ENCODE measurements around the gene VPS9D1. TPM values are rescaled to one million over a fixed set of nuclear protein-coding genes. Genes with fewer than 3 reads are reported as not detected.

The VPS9D1 gene
- total RNA-seq: 18.0 and 20.2 TPM in 2 replicates
- long read RNA-seq: 0 reads

- Mint-ChIP-seq H3K27ac (ENCODE audit: unreplicated experiment) (peak within 1 kb of the TSS; percentile 43), H3K27me3 (ENCODE audit: low read depth) (peaks cover 4% of the 10 kb centered on the region), H3K9me3 (no peaks in the 10 kb centered on the region), H3K4me3 (peak within 1 kb of the TSS; percentile 83), H3K36me3 (ENCODE audit: low read depth) (peaks cover 4% of the 10 kb centered on the region), H3K4me1 (peaks cover 32% of the 10 kb centered on the region)
- peak; percentile 68 for DNase-seq (ENCODE audit: low read depth, low spot score)
- TF ChIP-seq CTCF (conservative IDR thresholded peaks at IDR 0.05): no peak
Measured at GRCh38 chr16:89720813-89721545, at the start of gene VPS9D1, which contains the start of gene ZNF276. Gene VPS9D1 (minus strand): TSS chr16:89720898. CDS start chr16:89720861, 37 bp downstream. Gene ZNF276 (plus strand): TSS chr16:89721537. CDS start chr16:89721641, 104 bp downstream.

GRCh38 chr16:89770367-89770766 is 49.7 kb upstream of the VPS9D1 start:
- no peaks in the 10 kb centered on the region for H3K27me3 Mint-ChIP-seq (ENCODE audit: low read depth)
- peak overlapping the region; percentile 19 for H3K27ac Mint-ChIP-seq (ENCODE audit: unreplicated experiment)
- no peak overlapping the region for H3K4me3 Mint-ChIP-seq
- H3K9me3 Mint-ChIP-seq: no peaks in the 10 kb centered on the region
- TF ChIP-seq CTCF (conservative IDR thresholded peaks at IDR 0.05): no peak
- H3K4me1 Mint-ChIP-seq: no peaks in the 10 kb centered on the region
- peaks cover 10% of the 10 kb centered on the region for H3K36me3 Mint-ChIP-seq (ENCODE audit: low read depth)
- no peak for DNase-seq (ENCODE audit: low read depth, low spot score)

- Mint-ChIP-seq H3K27me3 (ENCODE audit: low read depth) (no peaks in the 10 kb centered on the region), H3K4me3 (no peak overlapping the region), H3K27ac (ENCODE audit: unreplicated experiment) (no peak overlapping the region), H3K4me1 (no peaks in the 10 kb centered on the region), H3K9me3 (no peaks in the 10 kb centered on the region), H3K36me3 (ENCODE audit: low read depth) (peaks cover 6% of the 10 kb centered on the region)
- TF ChIP-seq CTCF (conservative IDR thresholded peaks at IDR 0.05): no peak
- no peak for DNase-seq (ENCODE audit: low read depth, low spot score)
Measured at GRCh38 chr16:89765292-89765830, 44.7 kb upstream of the VPS9D1 start.

GRCh38 chr16:89764711-89765201 is 44.1 kb upstream of the VPS9D1 start:
- Mint-ChIP-seq H3K27ac (ENCODE audit: unreplicated experiment) (peak overlapping the region; percentile 50), H3K27me3 (ENCODE audit: low read depth) (no peaks in the 10 kb centered on the region), H3K4me1 (no peaks in the 10 kb centered on the region), H3K9me3 (no peaks in the 10 kb centered on the region), H3K36me3 (ENCODE audit: low read depth) (peaks cover 6% of the 10 kb centered on the region), H3K4me3 (no peak overlapping the region)
- TF ChIP-seq CTCF (conservative IDR thresholded peaks at IDR 0.05): no peak
- DNase-seq (ENCODE audit: low read depth, low spot score): no peak

DNA sequence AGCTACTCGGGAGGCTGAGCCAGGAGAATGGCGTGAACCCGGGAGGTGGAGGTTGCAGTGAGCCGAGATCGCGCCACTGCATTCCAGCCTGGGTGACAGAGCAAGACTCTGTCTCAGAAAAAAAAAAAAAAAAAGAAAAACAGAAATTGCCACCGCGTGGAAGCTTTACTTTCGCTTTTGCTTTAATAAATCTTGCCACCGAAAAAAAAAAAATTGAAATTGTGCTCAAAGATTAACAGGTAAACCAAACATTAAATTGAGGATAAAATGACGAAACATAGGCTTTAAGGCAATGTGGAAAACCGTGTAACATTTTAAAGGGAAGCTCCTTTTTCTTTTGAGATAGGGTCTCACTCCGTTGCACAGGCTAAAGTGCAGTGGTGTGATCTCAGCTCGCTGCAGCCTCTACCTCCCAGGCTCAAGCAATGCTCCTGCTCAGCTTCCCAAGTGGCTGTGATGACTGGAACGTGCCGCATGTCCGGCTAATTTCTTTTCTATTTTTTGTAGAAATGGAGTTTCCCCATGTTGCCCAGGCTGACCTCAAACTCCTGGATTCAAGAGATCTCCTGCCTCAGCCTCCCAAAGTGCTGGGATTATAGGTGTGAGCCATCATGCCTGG is 40.7 kb upstream of the VPS9D1 start:
- H3K4me3 Mint-ChIP-seq: no peak overlapping the region
- no peak overlapping the region for H3K27ac Mint-ChIP-seq (ENCODE audit: unreplicated experiment)
- no peak for TF ChIP-seq CTCF (conservative IDR thresholded peaks at IDR 0.05)
- no peak for DNase-seq (ENCODE audit: low read depth, low spot score)
- H3K36me3 Mint-ChIP-seq (ENCODE audit: low read depth): peaks cover 7% of the 10 kb centered on the region
- H3K9me3 Mint-ChIP-seq: no peaks in the 10 kb centered on the region
- H3K27me3 Mint-ChIP-seq (ENCODE audit: low read depth): no peaks in the 10 kb centered on the region
- H3K4me1 Mint-ChIP-seq: no peaks in the 10 kb centered on the region
